ENCODE measurements around the gene PPM1G. TPM values are rescaled to one million over a fixed set of nuclear protein-coding genes. Genes with fewer than 3 reads are reported as not detected.

The PPM1G gene
- total and polyA plus RNA-seq, 3 donors from 2014 or later, result 163 to 569 (median 245) TPM

DNA sequence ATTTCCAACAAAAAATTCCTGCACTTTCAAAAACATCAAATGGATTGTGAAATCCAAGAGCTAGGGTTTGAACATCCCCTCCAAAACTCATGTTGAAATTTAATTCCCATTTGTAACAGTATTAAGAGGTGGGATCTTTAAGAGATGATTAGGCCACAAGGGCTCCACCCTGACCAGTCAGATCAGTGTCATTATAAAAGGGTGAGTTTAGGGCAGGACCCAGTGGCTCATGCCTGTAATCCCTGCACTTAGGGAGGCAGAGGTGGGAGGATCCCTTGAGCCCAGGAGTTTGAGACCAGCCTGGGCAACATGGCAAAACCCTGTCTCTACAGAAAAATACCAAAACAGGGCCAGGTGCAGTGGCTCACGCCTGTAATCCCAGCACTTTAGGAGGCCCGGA lies 61.8 kb downstream of the PPM1G start:
- no peak for DNase-seq
- intact Hi-C loops (cut with DNase I; ENCODE audit: low total_unique reads), result no loop called here

DNA sequence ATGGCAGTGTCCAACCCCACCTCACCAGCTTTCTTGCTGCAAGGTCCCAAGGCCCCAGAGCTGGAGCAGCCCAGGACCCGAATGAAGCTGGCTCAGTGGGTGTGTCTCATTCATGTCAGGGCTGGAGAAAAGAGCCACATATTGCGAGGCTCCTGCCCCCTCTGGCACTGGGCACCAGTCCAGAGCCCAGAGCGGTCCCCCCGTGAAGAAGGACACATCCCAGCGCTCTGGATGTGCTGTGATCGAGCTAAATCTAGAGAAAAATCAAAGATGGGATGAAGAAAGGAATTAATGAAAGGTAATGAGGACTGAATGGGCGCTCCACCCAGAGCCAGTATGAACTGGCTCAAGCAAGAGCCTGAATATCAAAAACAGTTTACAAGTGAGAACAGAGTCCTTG lies 73.2 kb downstream of the PPM1G start:
- no peak overlapping the region for H3K27ac ChIP-seq
- H3K9me3 ChIP-seq, result no peaks in the 10 kb centered on the region
- WGBS, 2 donors, result 83 to 96% methylated on average over 7 of the region's 7 CpGs
- no peaks in the 10 kb centered on the region for H3K27me3 ChIP-seq
- no peak for TF ChIP-seq POLR2A (IDR thresholded peaks at IDR 0.05)
- TF ChIP-seq, protein P1, sequence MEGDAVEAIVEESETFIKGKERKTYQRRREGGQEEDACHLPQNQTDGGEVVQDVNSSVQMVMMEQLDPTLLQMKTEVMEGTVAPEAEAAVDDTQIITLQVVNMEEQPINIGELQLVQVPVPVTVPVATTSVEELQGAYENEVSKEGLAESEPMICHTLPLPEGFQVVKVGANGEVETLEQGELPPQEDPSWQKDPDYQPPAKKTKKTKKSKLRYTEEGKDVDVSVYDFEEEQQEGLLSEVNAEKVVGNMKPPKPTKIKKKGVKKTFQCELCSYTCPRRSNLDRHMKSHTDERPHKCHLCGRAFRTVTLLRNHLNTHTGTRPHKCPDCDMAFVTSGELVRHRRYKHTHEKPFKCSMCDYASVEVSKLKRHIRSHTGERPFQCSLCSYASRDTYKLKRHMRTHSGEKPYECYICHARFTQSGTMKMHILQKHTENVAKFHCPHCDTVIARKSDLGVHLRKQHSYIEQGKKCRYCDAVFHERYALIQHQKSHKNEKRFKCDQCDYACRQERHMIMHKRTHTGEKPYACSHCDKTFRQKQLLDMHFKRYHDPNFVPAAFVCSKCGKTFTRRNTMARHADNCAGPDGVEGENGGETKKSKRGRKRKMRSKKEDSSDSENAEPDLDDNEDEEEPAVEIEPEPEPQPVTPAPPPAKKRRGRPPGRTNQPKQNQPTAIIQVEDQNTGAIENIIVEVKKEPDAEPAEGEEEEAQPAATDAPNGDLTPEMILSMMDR (IDR thresholded peaks at IDR 0.05), result no peak
- no peak for DNase-seq
- intact Hi-C loops (cut with DNase I; ENCODE audit: low total_unique reads), result no loop called here
- no peaks in the 10 kb centered on the region for H3K36me3 ChIP-seq (ENCODE audit: low read depth, missing control alignments)
- H3K4me3 ChIP-seq, result no peak overlapping the region
- H3K4me1 ChIP-seq, result no peaks in the 10 kb centered on the region

More for the DNA sequence above, 61.8 kb downstream of the PPM1G start:
- no peak overlapping the region for H3K27ac ChIP-seq
- H3K27me3 ChIP-seq, result no peaks in the 10 kb centered on the region
- no peak overlapping the region for H3K4me3 ChIP-seq
- no peaks in the 10 kb centered on the region for H3K36me3 ChIP-seq (ENCODE audit: low read depth, missing control alignments)
- TF ChIP-seq POLR2A (IDR thresholded peaks at IDR 0.05), result no peak
- WGBS, 2 donors, result 70 to 93% methylated on average over 2 of the region's 2 CpGs
- H3K4me1 ChIP-seq, result peaks cover 9% of the 10 kb centered on the region
- H3K9me3 ChIP-seq, result no peaks in the 10 kb centered on the region

DNA sequence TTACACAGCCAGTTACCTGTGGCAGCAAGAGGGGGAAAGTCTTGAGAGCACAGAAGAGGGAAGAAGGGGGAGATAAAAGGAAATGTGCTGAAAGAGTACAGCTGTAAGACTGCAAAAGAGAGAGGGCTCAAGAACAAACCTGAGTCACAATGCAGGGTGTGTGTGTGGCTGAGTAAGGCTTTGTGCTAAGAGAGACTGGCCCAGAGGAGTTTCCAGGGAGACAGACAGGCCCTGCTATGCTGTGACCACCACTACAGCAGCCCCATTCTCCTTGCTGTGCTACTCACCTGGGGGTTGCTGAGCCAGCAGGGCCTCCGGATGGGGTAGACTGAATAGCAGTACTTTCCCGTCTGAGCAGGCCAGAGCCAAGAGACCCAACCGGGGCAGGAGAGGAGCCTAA lies 74.1 kb downstream of the PPM1G start:
- no peaks in the 10 kb centered on the region for H3K4me1 ChIP-seq
- DNase-seq, result no peak
- H3K27ac ChIP-seq, result no peak overlapping the region
- intact Hi-C loops (cut with DNase I; ENCODE audit: low total_unique reads), result no loop called here
- no peak overlapping the region for H3K4me3 ChIP-seq
- H3K9me3 ChIP-seq, result no peaks in the 10 kb centered on the region
- 84 to 89% methylated on average over 3 of the region's 3 CpGs for WGBS, 2 donors
- TF ChIP-seq, protein P1 (IDR thresholded peaks at IDR 0.05), result no peak
- no peak for TF ChIP-seq POLR2A (IDR thresholded peaks at IDR 0.05)
- H3K27me3 ChIP-seq, result no peaks in the 10 kb centered on the region
- H3K36me3 ChIP-seq (ENCODE audit: low read depth, missing control alignments), result no peaks in the 10 kb centered on the region

Other genes with a start within 250 kb of the PPM1G start
- 100 to 1,000 TPM; 263 to 295 TPM for gene ATRAID, start 197.6 kb downstream of the PPM1G start, total RNA-seq
- 323 TPM for gene ATRAID, start 197.6 kb downstream of the PPM1G start, polyA plus RNA-seq (ENCODE audit: insufficient read depth, low read depth, low replicate concordance)
- 10 to 100 TPM; 83.4 to 84.0 TPM for gene SLC5A6, start 197.3 kb downstream of the PPM1G start, total RNA-seq
- gene SLC5A6, start 197.3 kb downstream of the PPM1G start, polyA plus RNA-seq (ENCODE audit: insufficient read depth, low read depth, low replicate concordance), result 83.9 TPM
- gene CAD, start 192.2 kb downstream of the PPM1G start, total RNA-seq, result 10 to 100 TPM; 62.5 to 66.9 TPM
- 40.0 TPM for gene CAD, start 192.2 kb downstream of the PPM1G start, polyA plus RNA-seq (ENCODE audit: insufficient read depth, low read depth, low replicate concordance)
- gene SLC30A3, start 146.5 kb downstream of the PPM1G start, total RNA-seq, result 100 to 1,000 TPM; 130 to 160 TPM
- 111 TPM for gene SLC30A3, start 146.5 kb downstream of the PPM1G start, polyA plus RNA-seq (ENCODE audit: insufficient read depth, low read depth, low replicate concordance)
- gene DNAJC5G, start 134.2 kb downstream of the PPM1G start, total RNA-seq, result 10 to 100 TPM; 37.4 to 57.9 TPM
- gene DNAJC5G, start 134.2 kb downstream of the PPM1G start, polyA plus RNA-seq (ENCODE audit: insufficient read depth, low read depth, low replicate concordance), result 65.0 TPM
- gene TRIM54, start 127.2 kb downstream of the PPM1G start, total RNA-seq, result 10 to 100 TPM; 38.5 to 46.8 TPM
- gene TRIM54, start 127.2 kb downstream of the PPM1G start, polyA plus RNA-seq (ENCODE audit: insufficient read depth, low read depth, low replicate concordance), result 28.3 TPM
- gene UCN, start 101.1 kb downstream of the PPM1G start, total RNA-seq, result 10 to 100 TPM; 16.2 to 18.8 TPM
- gene UCN, start 101.1 kb downstream of the PPM1G start, polyA plus RNA-seq (ENCODE audit: insufficient read depth, low read depth, low replicate concordance), result 0.75 TPM
- gene MPV17, start 86.5 kb downstream of the PPM1G start, total RNA-seq, result 10 to 100 TPM; 71.2 to 72.3 TPM
- 59.5 TPM for gene MPV17, start 86.5 kb downstream of the PPM1G start, polyA plus RNA-seq (ENCODE audit: insufficient read depth, low read depth, low replicate concordance)
- gene GTF3C2, start 52.8 kb downstream of the PPM1G start, total RNA-seq, result 10 to 100 TPM; 72.6 to 91.3 TPM
- 55.1 TPM for gene GTF3C2, start 52.8 kb downstream of the PPM1G start, polyA plus RNA-seq (ENCODE audit: insufficient read depth, low read depth, low replicate concordance)
- 10 to 100 TPM; 59.4 to 67.7 TPM for gene EIF2B4, start 39.3 kb downstream of the PPM1G start, total RNA-seq
- 111 TPM for gene EIF2B4, start 39.3 kb downstream of the PPM1G start, polyA plus RNA-seq (ENCODE audit: insufficient read depth, low read depth, low replicate concordance)
- gene SNX17, start 39.0 kb downstream of the PPM1G start, total RNA-seq, result 100 to 1,000 TPM in 1 of 2 donors, 10 to 100 TPM in 1; 79.3 to 104 TPM
- 96.5 TPM for gene SNX17, start 39.0 kb downstream of the PPM1G start, polyA plus RNA-seq (ENCODE audit: insufficient read depth, low read depth, low replicate concordance)
- gene ZNF513, start 28.9 kb downstream of the PPM1G start, total RNA-seq, result 10 to 100 TPM; 26.7 to 39.4 TPM
- gene ZNF513, start 28.9 kb downstream of the PPM1G start, polyA plus RNA-seq (ENCODE audit: insufficient read depth, low read depth, low replicate concordance), result 39.8 TPM
- 100 to 1,000 TPM; 112 to 139 TPM for gene NRBP1, start 19.0 kb upstream of the PPM1G start, total RNA-seq
- gene NRBP1, start 19.0 kb upstream of the PPM1G start, polyA plus RNA-seq (ENCODE audit: insufficient read depth, low read depth, low replicate concordance), result 191 TPM
- gene KRTCAP3, start 32.8 kb upstream of the PPM1G start, total RNA-seq, result 1 to 10 TPM; 4.3 to 6.8 TPM
- gene KRTCAP3, start 32.8 kb upstream of the PPM1G start, polyA plus RNA-seq (ENCODE audit: insufficient read depth, low read depth, low replicate concordance), result 5.1 TPM
- 100 to 1,000 TPM in 1 of 2 donors, 10 to 100 TPM in 1; 76.4 to 133 TPM for gene IFT172, start 80.2 kb upstream of the PPM1G start, total RNA-seq
- gene IFT172, start 80.2 kb upstream of the PPM1G start, polyA plus RNA-seq (ENCODE audit: insufficient read depth, low read depth, low replicate concordance), result 151 TPM
- gene FNDC4, start 85.6 kb upstream of the PPM1G start, total RNA-seq, result 10 to 100 TPM; 23.5 to 39.2 TPM
- gene FNDC4, start 85.6 kb upstream of the PPM1G start, polyA plus RNA-seq (ENCODE audit: insufficient read depth, low read depth, low replicate concordance), result 35.9 TPM
- gene GCKR, start 87.2 kb upstream of the PPM1G start, total RNA-seq, result 1 to 10 TPM; 2.3 to 3.3 TPM
- 4.9 TPM for gene GCKR, start 87.2 kb upstream of the PPM1G start, polyA plus RNA-seq (ENCODE audit: insufficient read depth, low read depth, low replicate concordance)
- 10 to 100 TPM; 60.6 to 64.9 TPM for gene ZNF512, start 173.5 kb upstream of the PPM1G start, total RNA-seq
- 33.6 TPM for gene ZNF512, start 173.5 kb upstream of the PPM1G start, polyA plus RNA-seq (ENCODE audit: insufficient read depth, low read depth, low replicate concordance)
- gene CCDC121, start 219.4 kb upstream of the PPM1G start, total RNA-seq, result 10 to 100 TPM; 10.2 to 20.2 TPM
- 40.5 TPM for gene CCDC121, start 219.4 kb upstream of the PPM1G start, polyA plus RNA-seq (ENCODE audit: insufficient read depth, low read depth, low replicate concordance)
- gene GPN1, start 219.5 kb upstream of the PPM1G start, total RNA-seq, result 10 to 100 TPM; 28.8 to 29.3 TPM
- gene GPN1, start 219.5 kb upstream of the PPM1G start, polyA plus RNA-seq (ENCODE audit: insufficient read depth, low read depth, low replicate concordance), result 77.5 TPM